ENCODE results near the gene DUT.
"Not testable (repeated sequence)": the region's sequence is repeated elsewhere in the genome, so short reads cannot be mapped to it uniquely, and the experiment has no call there.

DUT gene

GRCh38 chr15:48325400-48325799, 5.8 kb upstream of the DUT start:
- Histone ChIP-seq H2BK120ac (ENCODE audit: low read depth, low read length) (no peak overlapping the region), H3K36me3 (ENCODE audit: control insufficient read depth in 1 of 2, insufficient read depth in 2 of 2, low read depth in 1 of 2, low read length in 2 of 2) (no peaks in the 10 kb centered on the region), H4K91ac (ENCODE audit: low read length) (no peak overlapping the region), H3K27ac (ENCODE audit: low read length, poor library complexity, severe bottlenecking) (no peak overlapping the region), H3K23ac (ENCODE audit: low read length in 2 of 2) (no peak overlapping the region), H3K4me2 (ENCODE audit: low read length, poor library complexity, severe bottlenecking) (no peak overlapping the region), H3K4ac (ENCODE audit: low read depth in 1 of 2, low read length in 2 of 2) (no peak overlapping the region), H2BK12ac (ENCODE audit: low read length in 2 of 2) (no peak overlapping the region), H3K9me3 (ENCODE audit: control insufficient read depth, low read length) (no peaks in the 10 kb centered on the region), H3K4me1 (ENCODE audit: control insufficient read depth, insufficient read depth, low read depth, low read length) (no peaks in the 10 kb centered on the region), H2AFZ (ENCODE audit: low read depth, low read length) (no peak overlapping the region), H3K79me1 (replicated peaks; ENCODE audit: low read length, poor library complexity, severe bottlenecking) (peaks cover 2% of the 10 kb centered on the region), H3K18ac (ENCODE audit: low read depth in 1 of 2, low read length in 2 of 2) (no peak overlapping the region), H3K9ac (ENCODE audit: low read length) (no peak overlapping the region), H3K4me3 (ENCODE audit: insufficient read depth in 1 of 2, low read depth in 1 of 2, low read length in 2 of 2) (no peak overlapping the region), H2AK5ac (ENCODE audit: low read length, severe bottlenecking) (no peak overlapping the region), H2BK5ac (ENCODE audit: low read depth, low read length, poor library complexity, severe bottlenecking) (no peak overlapping the region), H3K14ac (ENCODE audit: low read length in 2 of 2) (no peak overlapping the region), H3K27me3 (ENCODE audit: control insufficient read depth in 1 of 2, insufficient read depth in 1 of 2, low read length in 2 of 2) (no peaks in the 10 kb centered on the region), H2BK15ac (ENCODE audit: low read depth, poor library complexity, severe bottlenecking) (no peak overlapping the region), H4K8ac (ENCODE audit: low read length) (no peak overlapping the region)
- no peak for DNase-seq
- WGBS = 90% methylated on average over 3 of the region's 5 CpGs

- not testable (repeated sequence) for H4K91ac ChIP-seq (ENCODE audit: low read length); H2BK15ac ChIP-seq (ENCODE audit: low read depth, poor library complexity, severe bottlenecking)
These were observed 5.0 kb upstream of the DUT start for GRCh38 chr15:48326180-48326579.

GRCh38 chr15:48330105-48330785, 984 bp upstream of the DUT start:
- Histone ChIP-seq H3K18ac (ENCODE audit: low read depth in 1 of 2, low read length in 2 of 2) (peak overlapping the region in 1 of 2 experiments; percentile 24), H2AFZ (ENCODE audit: low read depth, low read length) (no peak overlapping the region), H2BK5ac (ENCODE audit: low read depth, low read length, poor library complexity, severe bottlenecking) (no peak overlapping the region), H3K4me1 (ENCODE audit: control insufficient read depth, insufficient read depth, low read depth, low read length) (peaks cover 3% of the 10 kb centered on the region), H3K4ac (ENCODE audit: low read depth in 1 of 2, low read length in 2 of 2) (no peak overlapping the region), H3K27ac (ENCODE audit: low read length, poor library complexity, severe bottlenecking) (peak overlapping the region; percentile 90), H4K91ac (ENCODE audit: low read length) (no peak overlapping the region), H3K9me3 (ENCODE audit: control insufficient read depth, low read length) (no peaks in the 10 kb centered on the region), H3K27me3 (ENCODE audit: control insufficient read depth in 1 of 2, insufficient read depth in 1 of 2, low read length in 2 of 2) (no peaks in the 10 kb centered on the region), H4K8ac (ENCODE audit: low read length) (peak overlapping the region; percentile 27), H3K23ac (ENCODE audit: low read length in 2 of 2) (no peak overlapping the region), H3K36me3 (ENCODE audit: control insufficient read depth in 1 of 2, insufficient read depth in 2 of 2, low read depth in 1 of 2, low read length in 2 of 2) (peaks cover 0 to 22% of the 10 kb centered on the region in 2 experiments), H3K9ac (ENCODE audit: low read length) (peak overlapping the region; percentile 94), H3K4me3 (ENCODE audit: insufficient read depth in 1 of 2, low read depth in 1 of 2, low read length in 2 of 2) (peak overlapping the region in 1 of 2 experiments; percentile 95), H3K79me1 (replicated peaks; ENCODE audit: low read length, poor library complexity, severe bottlenecking) (peaks cover 12% of the 10 kb centered on the region), H3K4me2 (ENCODE audit: low read length, poor library complexity, severe bottlenecking) (peak overlapping the region; percentile 66), H3K14ac (ENCODE audit: low read length in 2 of 2) (no peak overlapping the region), H2AK5ac (ENCODE audit: low read length, severe bottlenecking) (no peak overlapping the region), H2BK12ac (ENCODE audit: low read length in 2 of 2) (no peak overlapping the region), H2BK120ac (ENCODE audit: low read depth, low read length) (no peak overlapping the region), H2BK15ac (ENCODE audit: low read depth, poor library complexity, severe bottlenecking) (no peak overlapping the region)
- 13% methylated on average over 5 of the region's 11 CpGs for WGBS
- peak; percentile 27 for DNase-seq

More at GRCh38 chr15:48326180-48326579, 5.0 kb upstream of the DUT start:
- not testable (repeated sequence) for DNase-seq; H2AK5ac ChIP-seq (ENCODE audit: low read length, severe bottlenecking); H2BK12ac ChIP-seq (ENCODE audit: low read length in 2 of 2); H3K36me3 ChIP-seq (ENCODE audit: control insufficient read depth in 1 of 2, insufficient read depth in 2 of 2, low read depth in 1 of 2, low read length in 2 of 2); H3K14ac ChIP-seq (ENCODE audit: low read length in 2 of 2); H2BK120ac ChIP-seq (ENCODE audit: low read depth, low read length); H3K4me1 ChIP-seq (ENCODE audit: control insufficient read depth, insufficient read depth, low read depth, low read length); H3K27ac ChIP-seq (ENCODE audit: low read length, poor library complexity, severe bottlenecking); H3K18ac ChIP-seq (ENCODE audit: low read depth in 1 of 2, low read length in 2 of 2); H3K4me2 ChIP-seq (ENCODE audit: low read length, poor library complexity, severe bottlenecking); H2AFZ ChIP-seq (ENCODE audit: low read depth, low read length); H3K27me3 ChIP-seq (ENCODE audit: control insufficient read depth in 1 of 2, insufficient read depth in 1 of 2, low read length in 2 of 2); H4K8ac ChIP-seq (ENCODE audit: low read length); H3K9me3 ChIP-seq (ENCODE audit: control insufficient read depth, low read length); H3K4ac ChIP-seq (ENCODE audit: low read depth in 1 of 2, low read length in 2 of 2); H3K79me1 ChIP-seq (replicated peaks; ENCODE audit: low read length, poor library complexity, severe bottlenecking); H3K4me3 ChIP-seq (ENCODE audit: insufficient read depth in 1 of 2, low read depth in 1 of 2, low read length in 2 of 2); H3K9ac ChIP-seq (ENCODE audit: low read length); H2BK5ac ChIP-seq (ENCODE audit: low read depth, low read length, poor library complexity, severe bottlenecking)
- 92% methylated on average over 4 of the region's 6 CpGs for WGBS
- H3K23ac ChIP-seq (ENCODE audit: low read length in 2 of 2) = peak overlapping the region in 1 of 2 experiments; percentile 9

GRCh38 chr15:48331796-48332641, 790 bp downstream of the DUT start:
- Histone ChIP-seq H3K27ac (ENCODE audit: low read length, poor library complexity, severe bottlenecking) (peak overlapping the region; percentile 80), H3K18ac (ENCODE audit: low read depth in 1 of 2, low read length in 2 of 2) (peak overlapping the region; percentile 89 to 90), H3K9ac (ENCODE audit: low read length) (peak overlapping the region; percentile 94), H3K4me3 (ENCODE audit: insufficient read depth in 1 of 2, low read depth in 1 of 2, low read length in 2 of 2) (peak overlapping the region; percentile 86 to 95), H3K4me2 (ENCODE audit: low read length, poor library complexity, severe bottlenecking) (peak overlapping the region; percentile 100), H3K79me1 (replicated peaks; ENCODE audit: low read length, poor library complexity, severe bottlenecking) (peaks cover 14% of the 10 kb centered on the region), H2BK120ac (ENCODE audit: low read depth, low read length) (no peak overlapping the region), H4K91ac (ENCODE audit: low read length) (peak overlapping the region; percentile 86), H2BK5ac (ENCODE audit: low read depth, low read length, poor library complexity, severe bottlenecking) (peak overlapping the region; percentile 92), H2BK15ac (ENCODE audit: low read depth, poor library complexity, severe bottlenecking) (peak overlapping the region; percentile 54), H2BK12ac (ENCODE audit: low read length in 2 of 2) (peak overlapping the region in 1 of 2 experiments; percentile 10), H3K4me1 (ENCODE audit: control insufficient read depth, insufficient read depth, low read depth, low read length) (peaks cover 3% of the 10 kb centered on the region), H2AFZ (ENCODE audit: low read depth, low read length) (peak overlapping the region; percentile 59), H3K27me3 (ENCODE audit: control insufficient read depth in 1 of 2, insufficient read depth in 1 of 2, low read length in 2 of 2) (no peaks in the 10 kb centered on the region), H2AK5ac (ENCODE audit: low read length, severe bottlenecking) (no peak overlapping the region), H3K4ac (ENCODE audit: low read depth in 1 of 2, low read length in 2 of 2) (peak overlapping the region in 1 of 2 experiments; percentile 99), H3K23ac (ENCODE audit: low read length in 2 of 2) (peak overlapping the region; percentile 6 to 42), H3K36me3 (ENCODE audit: control insufficient read depth in 1 of 2, insufficient read depth in 2 of 2, low read depth in 1 of 2, low read length in 2 of 2) (peaks cover 0 to 39% of the 10 kb centered on the region in 2 experiments), H3K14ac (ENCODE audit: low read length in 2 of 2) (no peak overlapping the region), H4K8ac (ENCODE audit: low read length) (peak overlapping the region; percentile 63), H3K9me3 (ENCODE audit: control insufficient read depth, low read length) (no peaks in the 10 kb centered on the region)
- no peak for DNase-seq
- under 1% methylated on average over 52 of the region's 64 CpGs for WGBS

Data from mesenchymal stem cell (in vitro differentiated cells and primary cell).